ENCODE measurements around the gene TSHB. TPM values are rescaled to one million over a fixed set of nuclear protein-coding genes. Genes with fewer than 3 reads are reported as not detected.
"Not testable (repeated sequence)": the region's sequence is repeated elsewhere in the genome, so short reads cannot be mapped to it uniquely, and the experiment has no call there.

TSHB gene
- not detected for total RNA-seq

DNA sequence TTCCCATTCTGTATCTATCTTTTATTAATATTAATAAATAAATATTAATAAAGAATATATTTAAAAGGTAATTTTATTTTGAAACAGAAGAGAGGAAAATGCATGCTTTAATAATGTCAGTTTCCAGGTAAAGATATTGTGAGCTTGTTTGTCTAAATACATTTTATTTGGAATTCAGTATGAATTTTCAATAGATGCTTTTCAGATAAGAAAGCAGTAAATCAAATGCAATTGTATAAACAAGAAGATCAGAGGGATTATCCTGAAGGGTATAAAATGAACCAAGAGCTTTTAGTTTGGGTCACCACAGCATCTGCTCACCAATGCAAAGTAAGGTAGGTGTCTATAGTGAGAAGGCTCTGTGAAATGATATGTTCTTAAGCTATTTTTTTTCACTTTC, at the start of gene TSHB:
TSHB (plus strand) TSS at position 301 of the 400 bp plus-strand sequence. CDS start 3,537 bp downstream, outside the sequence.
- no peaks in the 10 kb centered on the region for H3K36me3 Mint-ChIP-seq (ENCODE audit: low read depth)
- H3K4me3 Mint-ChIP-seq, result no peak within 1 kb of the TSS
- DNase-seq, result no peak
- no peaks in the 10 kb centered on the region for H3K9me3 Mint-ChIP-seq (ENCODE audit: insufficient read depth)
- no peak within 1 kb of the TSS for H3K27ac Mint-ChIP-seq
- ChIA-PET POLR2A (no interaction called here), CTCF (interaction anchor here (1.0 to 2.3 kb wide), 2 partner anchors 21 to 23 kb away, joined by 4 to 5 read pairs; no protein-coding TSS in a partner anchor)
- peaks cover 4% of the 10 kb centered on the region for H3K27me3 Mint-ChIP-seq (ENCODE audit: low read depth)
- no peaks in the 10 kb centered on the region for H3K4me1 Mint-ChIP-seq (ENCODE audit: low read depth)
- ATAC-seq, result no peak

DNA sequence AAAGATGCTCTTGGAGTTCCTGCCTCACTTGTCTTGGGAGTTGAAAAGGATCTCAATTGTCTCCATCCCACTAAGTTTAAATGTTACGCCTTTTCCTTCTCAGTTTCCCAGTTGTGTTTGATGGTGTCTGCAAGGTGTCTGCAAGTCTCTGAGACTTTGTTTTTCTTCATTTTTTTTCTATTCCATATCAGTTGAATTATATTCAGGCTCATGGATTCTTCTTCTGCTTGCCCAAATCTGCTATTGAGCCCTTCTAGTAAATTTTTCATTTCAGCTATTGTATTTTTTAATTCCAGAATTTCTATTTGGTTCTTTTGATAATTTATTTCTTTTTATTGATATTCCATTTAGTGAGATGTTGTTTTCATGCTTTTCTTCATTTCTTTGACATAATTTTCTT, 47.4 kb upstream of the TSHB start:
- no peaks in the 10 kb centered on the region for H3K4me1 Mint-ChIP-seq (ENCODE audit: low read depth)
- no peak for ATAC-seq
- peaks cover 2% of the 10 kb centered on the region for H3K27me3 Mint-ChIP-seq (ENCODE audit: low read depth)
- ChIA-PET POLR2A (no interaction called here), CTCF (interaction anchor here (2.7 to 6.0 kb wide), 2 partner anchors 71 to 130 kb away, joined by 9 to 41 read pairs; no protein-coding TSS in a partner anchor)
- peaks cover 12% of the 10 kb centered on the region for H3K9me3 Mint-ChIP-seq (ENCODE audit: insufficient read depth)
- DNase-seq, result no peak
- H3K27ac Mint-ChIP-seq, result no peak overlapping the region
- no peak overlapping the region for H3K4me3 Mint-ChIP-seq
- no peaks in the 10 kb centered on the region for H3K36me3 Mint-ChIP-seq (ENCODE audit: low read depth)

DNA sequence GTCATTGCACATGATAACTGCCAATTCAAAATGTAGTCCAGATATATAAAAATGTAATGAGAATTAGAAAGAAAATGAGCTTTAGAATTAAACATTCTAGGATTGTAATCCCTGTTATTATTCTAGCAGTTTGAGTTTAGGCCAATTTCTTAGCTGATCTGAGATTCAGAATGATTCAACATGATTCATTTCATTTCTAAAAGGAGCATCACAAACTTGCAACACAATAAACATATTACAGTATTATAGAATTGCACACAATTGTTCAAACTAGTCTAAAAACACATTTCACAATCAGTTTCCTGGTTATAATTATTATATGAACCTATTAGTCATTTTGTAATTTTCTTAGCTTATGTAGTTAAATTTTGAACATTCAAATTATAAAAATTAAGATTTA, 43.3 kb upstream of the TSHB start:
- ATAC-seq (no peak), DNase-seq (no peak)
- ChIA-PET POLR2A (interaction anchor here (0.6 kb wide), 1 partner anchor 79 kb away, joined by 4 read pairs; no protein-coding TSS in a partner anchor), CTCF (interaction anchor here (2.3 to 6.0 kb wide), 2 partner anchors 67 to 126 kb away, joined by 7 to 41 read pairs; no protein-coding TSS in a partner anchor)
- H3K36me3 Mint-ChIP-seq (ENCODE audit: low read depth), result no peaks in the 10 kb centered on the region
- no peak overlapping the region for H3K4me3 Mint-ChIP-seq
- peaks cover 29% of the 10 kb centered on the region for H3K9me3 Mint-ChIP-seq (ENCODE audit: insufficient read depth)
- H3K4me1 Mint-ChIP-seq (ENCODE audit: low read depth), result no peaks in the 10 kb centered on the region
- H3K27ac Mint-ChIP-seq, result no peak overlapping the region
- H3K27me3 Mint-ChIP-seq (ENCODE audit: low read depth), result peaks cover 3% of the 10 kb centered on the region

DNA sequence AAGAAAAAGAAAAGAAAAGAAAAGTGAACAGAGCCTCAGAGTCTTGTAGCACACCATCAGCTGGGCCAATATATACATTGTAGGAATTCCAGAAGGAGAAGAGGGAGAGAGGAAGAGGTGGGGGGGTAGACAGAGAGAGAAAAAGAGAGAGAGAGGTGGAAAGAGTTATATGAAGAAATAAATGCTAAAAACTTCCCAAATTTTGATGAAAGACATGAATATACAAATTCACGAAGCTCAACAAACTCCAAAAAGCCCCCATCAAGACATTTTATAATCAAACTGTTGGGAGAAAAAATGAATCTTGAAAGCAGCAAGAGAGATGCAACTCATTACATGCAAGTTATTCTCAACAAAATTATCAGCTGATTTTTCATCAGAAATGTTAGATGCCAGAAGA, 41.5 kb upstream of the TSHB start:
- ChIA-PET POLR2A (interaction anchor here (0.5 kb wide), 1 partner anchor 181 kb away, joined by 3 read pairs; no protein-coding TSS in a partner anchor), CTCF (interaction anchor here (1.0 kb wide), 1 partner anchor 65 kb away, joined by 4 read pairs; no protein-coding TSS in a partner anchor)
- H3K27me3 Mint-ChIP-seq (ENCODE audit: low read depth), result peaks cover 3% of the 10 kb centered on the region
- H3K36me3 Mint-ChIP-seq (ENCODE audit: low read depth), result no peaks in the 10 kb centered on the region
- no peaks in the 10 kb centered on the region for H3K4me1 Mint-ChIP-seq (ENCODE audit: low read depth)
- no peak for DNase-seq
- H3K4me3 Mint-ChIP-seq, result no peak overlapping the region
- H3K9me3 Mint-ChIP-seq (ENCODE audit: insufficient read depth), result peaks cover 18% of the 10 kb centered on the region
- no peak for ATAC-seq
- H3K27ac Mint-ChIP-seq, result no peak overlapping the region

DNA sequence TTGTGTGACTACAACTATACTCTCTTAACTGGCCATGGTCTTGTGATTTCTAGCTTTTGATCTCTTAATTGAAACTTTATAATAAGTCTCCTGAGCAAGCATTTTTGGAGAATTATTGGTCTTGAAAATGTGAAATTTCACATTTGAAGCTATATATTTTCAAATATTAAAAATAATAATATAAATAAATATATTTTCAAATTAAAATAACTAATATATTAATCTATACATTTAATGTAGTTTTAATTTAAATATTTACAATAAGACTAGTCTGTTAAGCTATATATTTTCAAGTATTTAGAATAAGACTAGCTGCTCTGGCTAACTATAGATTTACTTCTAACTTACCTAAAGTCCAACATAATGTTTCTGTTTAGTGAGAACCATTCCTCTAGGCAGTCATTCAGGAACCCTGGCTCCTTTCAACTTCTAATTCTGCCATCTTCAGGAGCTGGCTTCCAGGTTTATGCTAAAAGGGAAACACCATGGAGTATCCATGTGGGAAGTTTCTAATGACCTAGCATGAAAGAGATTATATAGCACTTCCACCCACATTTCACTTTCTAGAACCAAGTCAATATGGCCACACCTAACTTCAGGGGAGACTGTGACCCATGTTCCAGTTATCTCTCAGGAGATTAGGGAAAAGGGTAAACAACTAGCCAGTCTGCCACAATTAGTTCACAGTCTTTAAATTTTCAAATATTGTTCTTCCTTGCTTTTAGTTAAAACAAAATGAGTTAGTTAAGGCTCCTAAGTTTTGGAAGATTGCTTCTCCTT, 31.9 kb upstream of the TSHB start:
- no peaks in the 10 kb centered on the region for H3K9me3 Mint-ChIP-seq (ENCODE audit: insufficient read depth)
- ChIA-PET POLR2A (no interaction called here), CTCF (no interaction called here)
- ATAC-seq, result no peak
- peaks cover 19% of the 10 kb centered on the region for H3K27me3 Mint-ChIP-seq (ENCODE audit: low read depth)
- no peak overlapping the region for H3K4me3 Mint-ChIP-seq
- H3K36me3 Mint-ChIP-seq (ENCODE audit: low read depth), result no peaks in the 10 kb centered on the region
- no peak overlapping the region for H3K27ac Mint-ChIP-seq
- no peaks in the 10 kb centered on the region for H3K4me1 Mint-ChIP-seq (ENCODE audit: low read depth)
- DNase-seq, result no peak

DNA sequence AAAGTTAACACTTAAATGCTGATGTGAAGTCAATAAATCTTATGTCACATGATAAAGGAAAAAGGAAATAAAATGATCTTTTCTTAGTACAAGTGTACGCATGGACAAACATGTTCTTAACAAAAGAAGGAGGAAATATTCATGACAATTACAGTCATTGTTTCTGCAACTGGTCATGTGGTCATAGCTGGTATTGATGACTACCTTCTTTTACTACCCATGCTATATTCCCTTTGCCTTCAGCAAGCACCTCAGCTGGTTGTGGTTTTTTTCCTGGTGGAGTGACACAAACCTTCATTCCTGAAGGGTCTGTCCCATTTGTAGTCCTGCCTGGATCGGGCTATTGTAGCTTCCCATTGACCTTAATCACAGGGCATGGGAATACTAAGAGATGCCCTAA, 23.4 kb upstream of the TSHB start:
- no peak for ATAC-seq
- no peak overlapping the region for H3K27ac Mint-ChIP-seq

DNA sequence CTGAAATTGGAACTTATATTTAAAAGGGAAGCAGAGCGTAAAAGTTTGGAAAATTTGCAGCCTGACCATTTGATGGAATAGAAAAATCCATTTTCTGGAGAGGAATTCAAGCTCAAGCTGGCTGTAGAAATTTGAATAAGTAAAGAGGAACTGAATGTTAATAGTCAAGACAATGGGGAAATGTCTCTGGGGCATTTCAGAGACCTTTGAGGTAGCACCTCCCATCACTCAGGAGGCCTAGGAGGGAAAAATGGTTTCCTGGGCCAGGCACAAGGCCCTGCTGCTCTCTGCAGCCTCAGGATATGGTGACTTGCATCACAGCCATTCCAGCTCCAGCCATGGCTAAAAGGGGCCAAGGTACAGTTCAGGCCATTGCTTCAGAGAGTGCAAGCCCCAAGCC, 17.6 kb upstream of the TSHB start:
- DNase-seq, result no peak
- H3K27me3 Mint-ChIP-seq (ENCODE audit: low read depth), result no peaks in the 10 kb centered on the region
- ChIA-PET POLR2A (no interaction called here), CTCF (no interaction called here)
- H3K36me3 Mint-ChIP-seq (ENCODE audit: low read depth), result no peaks in the 10 kb centered on the region
- no peak for ATAC-seq
- H3K4me1 Mint-ChIP-seq (ENCODE audit: low read depth), result no peaks in the 10 kb centered on the region
- no peak overlapping the region for H3K27ac Mint-ChIP-seq
- H3K4me3 Mint-ChIP-seq, result no peak overlapping the region
- H3K9me3 Mint-ChIP-seq (ENCODE audit: insufficient read depth), result no peaks in the 10 kb centered on the region

More for the DNA sequence above, 23.4 kb upstream of the TSHB start:
- no peaks in the 10 kb centered on the region for H3K36me3 Mint-ChIP-seq (ENCODE audit: low read depth)
- H3K4me1 Mint-ChIP-seq (ENCODE audit: low read depth), result no peaks in the 10 kb centered on the region
- H3K9me3 Mint-ChIP-seq (ENCODE audit: insufficient read depth), result no peaks in the 10 kb centered on the region
- H3K27me3 Mint-ChIP-seq (ENCODE audit: low read depth), result peaks cover 12% of the 10 kb centered on the region
- no peak for DNase-seq
- ChIA-PET POLR2A (no interaction called here), CTCF (no interaction called here)
- H3K4me3 Mint-ChIP-seq, result no peak overlapping the region

DNA sequence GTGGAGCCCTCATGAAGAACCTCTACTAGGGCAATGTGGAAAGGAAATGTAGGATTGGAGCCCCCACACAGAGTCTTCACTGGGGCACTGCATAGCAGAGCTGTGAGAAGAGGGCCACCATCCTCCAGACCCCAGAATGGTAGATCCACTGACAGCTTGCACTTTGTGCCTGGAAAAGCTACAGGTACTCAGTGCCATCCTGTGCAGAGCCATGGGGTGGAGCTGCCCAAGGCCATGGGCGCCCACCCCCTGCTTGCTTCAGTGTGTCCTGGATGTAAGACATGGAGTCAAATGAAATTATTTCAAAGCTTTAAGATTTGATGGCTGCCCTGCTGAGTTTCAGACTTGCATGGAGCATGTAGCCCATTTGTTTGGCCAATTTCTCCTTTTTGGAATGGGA, 17.2 kb upstream of the TSHB start:
- H3K9me3 Mint-ChIP-seq (ENCODE audit: insufficient read depth), result no peaks in the 10 kb centered on the region
- ATAC-seq (no peak), DNase-seq (no peak)
- H3K27me3 Mint-ChIP-seq (ENCODE audit: low read depth), result no peaks in the 10 kb centered on the region
- H3K27ac Mint-ChIP-seq, result no peak overlapping the region
- H3K4me3 Mint-ChIP-seq, result no peak overlapping the region
- no peaks in the 10 kb centered on the region for H3K36me3 Mint-ChIP-seq (ENCODE audit: low read depth)
- ChIA-PET POLR2A (no interaction called here), CTCF (no interaction called here)
- no peaks in the 10 kb centered on the region for H3K4me1 Mint-ChIP-seq (ENCODE audit: low read depth)

DNA sequence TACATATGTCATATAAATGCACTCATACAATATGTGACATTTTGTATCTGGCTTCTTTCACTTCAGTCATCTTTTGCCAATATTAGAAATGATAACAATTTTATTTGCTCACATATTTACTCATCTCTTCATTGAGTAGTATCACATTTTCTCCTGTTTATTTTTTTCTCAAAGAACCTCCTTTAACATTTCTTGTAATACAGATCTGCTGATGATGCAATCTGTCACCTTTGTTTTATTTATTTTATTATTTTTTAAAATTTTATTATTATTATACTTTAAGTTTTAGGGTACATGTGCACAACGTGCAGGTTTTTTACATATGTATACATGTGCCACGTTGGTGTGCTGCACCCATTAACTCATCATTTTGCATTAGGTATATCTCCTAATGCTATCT, 15.8 kb upstream of the TSHB start:
- DNase-seq, result no peak
- CTCF ChIA-PET, result interaction anchor here (1.1 kb wide), 1 partner anchor 100 kb away, joined by 3 read pairs; no protein-coding TSS in a partner anchor
- Mint-ChIP-seq H3K9me3 (ENCODE audit: insufficient read depth) (no peaks in the 10 kb centered on the region), H3K36me3 (ENCODE audit: low read depth) (no peaks in the 10 kb centered on the region), H3K4me1 (ENCODE audit: low read depth) (no peaks in the 10 kb centered on the region), H3K27ac (no peak overlapping the region), H3K4me3 (no peak overlapping the region), H3K27me3 (ENCODE audit: low read depth) (no peaks in the 10 kb centered on the region)
- no peak for ATAC-seq
- POLR2A ChIA-PET, result no interaction called here

DNA sequence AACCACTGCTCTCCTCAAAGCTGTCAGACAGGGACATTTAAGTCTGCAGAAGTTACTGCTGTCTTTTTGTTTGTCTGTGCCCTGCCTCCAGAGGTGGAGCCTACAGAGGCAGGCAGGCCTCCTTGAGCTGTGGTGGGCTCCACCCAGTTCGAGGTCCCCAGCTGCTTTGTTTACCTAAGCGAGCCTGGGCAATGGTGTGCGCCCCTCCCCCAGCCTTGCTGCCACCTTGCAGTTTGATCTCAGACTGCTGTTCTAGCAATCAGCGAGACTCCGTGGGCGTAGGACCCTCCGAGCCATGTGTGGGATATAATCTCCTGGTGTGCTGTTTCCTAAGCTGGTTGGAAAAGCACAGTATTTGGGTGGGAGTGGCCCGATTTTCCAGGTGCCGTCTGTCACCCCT, 10.1 kb upstream of the TSHB start:
- H3K9me3 Mint-ChIP-seq (ENCODE audit: insufficient read depth); H3K4me3 Mint-ChIP-seq; H3K27ac Mint-ChIP-seq; DNase-seq; CTCF ChIA-PET; H3K4me1 Mint-ChIP-seq (ENCODE audit: low read depth); POLR2A ChIA-PET; ATAC-seq; H3K36me3 Mint-ChIP-seq (ENCODE audit: low read depth): not testable (repeated sequence)
- peaks cover 15% of the 10 kb centered on the region for H3K27me3 Mint-ChIP-seq (ENCODE audit: low read depth)

DNA sequence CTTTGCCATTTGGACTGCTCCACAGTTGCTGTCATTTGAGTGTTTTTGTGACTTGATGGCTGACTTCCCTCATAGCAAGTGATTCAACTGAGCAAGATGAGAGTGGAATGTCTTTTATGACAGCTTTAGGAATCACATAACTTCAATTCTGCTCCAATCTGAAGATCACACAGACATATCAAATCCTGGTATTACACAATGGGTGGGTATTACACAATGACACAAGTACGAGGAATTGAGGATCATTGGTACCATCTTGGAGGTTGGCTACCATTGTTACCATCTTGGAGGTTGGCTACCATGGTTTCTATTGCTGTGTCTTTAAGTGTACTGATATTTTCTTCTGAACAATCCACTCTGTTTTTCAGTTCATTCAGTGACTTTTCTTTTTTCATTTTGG, 8.5 kb upstream of the TSHB start:
- Mint-ChIP-seq H3K27me3 (ENCODE audit: low read depth) (peaks cover 15% of the 10 kb centered on the region), H3K9me3 (ENCODE audit: insufficient read depth) (no peaks in the 10 kb centered on the region), H3K36me3 (ENCODE audit: low read depth) (no peaks in the 10 kb centered on the region), H3K4me1 (ENCODE audit: low read depth) (no peaks in the 10 kb centered on the region), H3K4me3 (no peak overlapping the region), H3K27ac (no peak overlapping the region)
- no peak for DNase-seq
- no peak for ATAC-seq
- ChIA-PET POLR2A (no interaction called here), CTCF (no interaction called here)

DNA sequence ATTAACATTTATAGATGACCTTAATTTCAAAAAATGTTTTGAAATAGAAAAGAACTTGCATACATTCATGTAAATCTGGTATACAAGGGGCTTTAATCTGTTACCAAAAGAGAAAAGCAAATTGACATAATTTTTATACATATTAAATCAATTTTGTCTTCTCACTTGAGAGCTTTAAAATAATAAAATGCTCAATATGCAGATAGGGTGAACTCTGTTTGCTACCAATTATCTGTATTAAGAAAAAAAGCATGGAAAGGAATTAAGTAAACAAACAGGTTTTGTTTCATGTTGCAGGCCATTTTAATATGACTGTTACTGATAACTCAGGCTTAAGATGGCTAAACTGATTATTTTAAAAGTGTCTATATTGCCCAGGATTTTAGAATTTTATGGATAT, 6.0 kb upstream of the TSHB start:
- Mint-ChIP-seq H3K9me3 (ENCODE audit: insufficient read depth) (no peaks in the 10 kb centered on the region), H3K4me1 (ENCODE audit: low read depth) (no peaks in the 10 kb centered on the region), H3K27me3 (ENCODE audit: low read depth) (peaks cover 15% of the 10 kb centered on the region), H3K4me3 (no peak overlapping the region), H3K27ac (no peak overlapping the region), H3K36me3 (ENCODE audit: low read depth) (no peaks in the 10 kb centered on the region)
- DNase-seq (no peak), ATAC-seq (no peak)
- POLR2A ChIA-PET, result no interaction called here
- CTCF ChIA-PET, result interaction anchor here (1.5 kb wide), 1 partner anchor 89 kb away, joined by 4 read pairs; no protein-coding TSS in a partner anchor

All from activated CD8-positive, alpha-beta T cell treated with anti-CD3 and anti-CD28 coated beads, Interleukin-2, amount 10 ng/mL, durations not matched to agents 7 days and 5 days (primary cell).